WTC11 (cell line): Measurements from ENCODE around the gene INTU. TPM values are rescaled to one million over a fixed set of nuclear protein-coding genes. Genes with fewer than 3 reads are reported as not detected.

Experiments
- ATAC-seq: fragments of 200-7000 bp; cut with Tn5 transposase; 2 replicates; pipeline ENCODE4 v1.10.0; 2021; ENCODE audit warnings: mild to moderate bottlenecking, moderate library complexity
- CTCF ChIA-PET: fragments of 300-600 bp; sonication (Branson Sonifier 250); formaldehyde crosslinking; loops from one replicate; lab custom pipeline; 2021; ENCODE audit warnings: antibody characterized with exemption; lab: Charles Lee
- POLR2A ChIA-PET: fragments of 350-600 bp; sonication (Branson Sonifier 250); formaldehyde crosslinking; loops from one replicate; lab custom pipeline; 2021; ENCODE audit warnings: antibody characterized with exemption; lab: Charles Lee
- DNase-seq: peaks from one replicate; pipeline ENCODE4 v3.0.0; 2021; ENCODE audit warnings: low spot score
- H3K27ac Mint-ChIP-seq: 2 replicates; pipeline ENCODE4 v1.8.0; 2021; ENCODE audit warnings: mixed read lengths
- H3K27me3 Mint-ChIP-seq: 2 replicates; pipeline ENCODE4 v1.8.0; 2021; ENCODE audit warnings: low read depth, mild to moderate bottlenecking, moderate library complexity, mixed read lengths
- H3K36me3 Mint-ChIP-seq: 2 replicates; pipeline ENCODE4 v1.8.0; 2021; ENCODE audit warnings: mixed read lengths
- H3K4me1 Mint-ChIP-seq: 2 replicates; pipeline ENCODE4 v1.8.0; 2022; ENCODE audit warnings: mixed read lengths
- H3K4me3 Mint-ChIP-seq: 2 replicates; pipeline ENCODE4 v1.8.0; 2021; ENCODE audit warnings: mild to moderate bottlenecking, moderate library complexity, mixed read lengths
- H3K9me3 Mint-ChIP-seq: 2 replicates; pipeline ENCODE4 v1.8.0; 2021; ENCODE audit warnings: mixed read lengths
- ATF1 ChIP-seq: sonication (generic); formaldehyde crosslinking; IDR thresholded peaks from 2 replicates; pipeline ENCODE4 v1.8.1; 2023; ENCODE audit warnings: mild to moderate bottlenecking, moderate library complexity, missing genetic modification reagents
- GABPB1 ChIP-seq: sonication (generic); formaldehyde crosslinking; IDR thresholded peaks from 2 replicates; pipeline ENCODE4 v1.8.1; 2023; ENCODE audit warnings: mild to moderate bottlenecking, missing genetic modification reagents
- GTF2I ChIP-seq: fragments of 250-450 bp; sonication (Bioruptor Pico); conservative IDR thresholded peaks from 2 replicates; pipeline ENCODE4 v1.4.0; 2021; ENCODE audit warnings: mild to moderate bottlenecking
- NFE2L1 ChIP-seq: sonication (generic); formaldehyde crosslinking; IDR thresholded peaks from 2 replicates; pipeline ENCODE4 v1.8.1; 2023; ENCODE audit warnings: missing genetic modification reagents
- TEAD1 ChIP-seq: sonication (generic); formaldehyde crosslinking; IDR thresholded peaks from 2 replicates; pipeline ENCODE4 v1.8.0; 2022; ENCODE audit warnings: mild to moderate bottlenecking, missing genetic modification reagents
- total RNA-seq: library from RNA; stranded (reverse); gene quantifications from 3 replicates; pipeline ENCODE4 v1.2.3, GENCODE V29; 2021
- TF ChIP-seq, protein P1 (sequence below): sonication (generic); formaldehyde crosslinking; IDR thresholded peaks from 2 replicates; pipeline ENCODE4 v1.8.1; 2022; ENCODE audit warnings: low read depth, mild to moderate bottlenecking, moderate library complexity, missing genetic modification reagents, borderline replicate concordance
- TF ChIP-seq, protein P2 (sequence below): sonication (generic); formaldehyde crosslinking; IDR thresholded peaks from 2 replicates; pipeline ENCODE4 v1.8.1; 2023; ENCODE audit warnings: mild to moderate bottlenecking, missing genetic modification reagents
- TF ChIP-seq, protein P3 (sequence below): fragments of 250-450 bp; sonication (Bioruptor Pico); IDR thresholded peaks from 2 replicates; pipeline ENCODE4 v1.9.0; 2021; ENCODE audit warnings: mild to moderate bottlenecking
- TF ChIP-seq, protein P4 (sequence below): sonication (generic); formaldehyde crosslinking; IDR thresholded peaks from 2 replicates; pipeline ENCODE4 v1.8.1; 2023; ENCODE audit warnings: mild to moderate bottlenecking, missing genetic modification reagents
- TF ChIP-seq, protein P5 (sequence below): sonication (generic); formaldehyde crosslinking; IDR thresholded peaks from 2 replicates; pipeline ENCODE4 v1.8.0; 2023; ENCODE audit warnings: missing genetic modification reagents, mild to moderate bottlenecking, borderline replicate concordance
- TF ChIP-seq, protein P6 (sequence below): fragments of 200-600 bp; IDR thresholded peaks from 2 replicates; pipeline ENCODE4 v1.8.0; 2022; ENCODE audit warnings: antibody characterized with exemption
- TF ChIP-seq, protein P7 (sequence below): sonication (generic); formaldehyde crosslinking; IDR thresholded peaks from 2 replicates; pipeline ENCODE4 v1.8.0; 2023; ENCODE audit warnings: missing genetic modification reagents
- TF ChIP-seq, protein P8 (sequence below): sonication (generic); formaldehyde crosslinking; IDR thresholded peaks from 2 replicates; pipeline ENCODE4 v1.8.0; 2022; ENCODE audit warnings: missing genetic modification reagents
- TF ChIP-seq, protein P9 (sequence below): sonication (generic); formaldehyde crosslinking; conservative IDR thresholded peaks from 2 replicates; pipeline ENCODE4 v1.8.1; 2022; ENCODE audit warnings: mild to moderate bottlenecking, missing genetic modification reagents
- TF ChIP-seq, protein P10 (sequence below): sonication (generic); formaldehyde crosslinking; IDR thresholded peaks from 2 replicates; pipeline ENCODE4 v1.8.1; 2022; ENCODE audit warnings: missing genetic modification reagents, borderline replicate concordance

The INTU gene
- total RNA-seq, 1 experiment from 2014 or later, result 15.0 TPM

DNA sequence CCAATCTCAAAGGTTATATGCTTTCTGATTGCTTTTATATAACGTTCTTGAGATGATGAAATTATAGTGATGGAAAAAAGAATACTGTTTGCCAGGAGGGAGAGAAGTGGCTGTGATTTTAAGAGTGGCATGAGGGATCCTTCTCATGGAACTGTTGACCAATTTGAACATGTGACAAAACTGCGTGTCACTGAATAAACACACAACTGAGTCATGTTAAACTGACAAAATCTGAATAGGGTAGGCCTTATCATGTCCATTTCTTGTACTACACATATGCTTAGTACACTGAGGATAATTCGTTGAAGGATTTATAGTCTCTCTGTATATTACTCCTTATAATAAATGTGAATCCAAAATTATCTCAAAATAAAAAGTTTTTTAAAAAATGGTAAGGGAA is 127.1 kb downstream of the INTU start:
- Mint-ChIP-seq H3K4me1 (no peaks in the 10 kb centered on the region), H3K9me3 (peaks cover 21% of the 10 kb centered on the region), H3K27ac (no peak overlapping the region)
- POLR2A ChIA-PET, result no interaction called here
- CTCF ChIA-PET, result no interaction called here
- TF ChIP-seq, protein P1, sequence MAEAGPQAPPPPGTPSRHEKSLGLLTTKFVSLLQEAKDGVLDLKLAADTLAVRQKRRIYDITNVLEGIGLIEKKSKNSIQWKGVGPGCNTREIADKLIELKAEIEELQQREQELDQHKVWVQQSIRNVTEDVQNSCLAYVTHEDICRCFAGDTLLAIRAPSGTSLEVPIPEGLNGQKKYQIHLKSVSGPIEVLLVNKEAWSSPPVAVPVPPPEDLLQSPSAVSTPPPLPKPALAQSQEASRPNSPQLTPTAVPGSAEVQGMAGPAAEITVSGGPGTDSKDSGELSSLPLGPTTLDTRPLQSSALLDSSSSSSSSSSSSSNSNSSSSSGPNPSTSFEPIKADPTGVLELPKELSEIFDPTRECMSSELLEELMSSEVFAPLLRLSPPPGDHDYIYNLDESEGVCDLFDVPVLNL (CRISPR knock-in tag), result no peak
- TF ChIP-seq TEAD1, result no peak
- TF ChIP-seq ATF1 (CRISPR knock-in tag), result no peak
- no peak for TF ChIP-seq GTF2I (CRISPR knock-in tag)
- TF ChIP-seq, protein P2, sequence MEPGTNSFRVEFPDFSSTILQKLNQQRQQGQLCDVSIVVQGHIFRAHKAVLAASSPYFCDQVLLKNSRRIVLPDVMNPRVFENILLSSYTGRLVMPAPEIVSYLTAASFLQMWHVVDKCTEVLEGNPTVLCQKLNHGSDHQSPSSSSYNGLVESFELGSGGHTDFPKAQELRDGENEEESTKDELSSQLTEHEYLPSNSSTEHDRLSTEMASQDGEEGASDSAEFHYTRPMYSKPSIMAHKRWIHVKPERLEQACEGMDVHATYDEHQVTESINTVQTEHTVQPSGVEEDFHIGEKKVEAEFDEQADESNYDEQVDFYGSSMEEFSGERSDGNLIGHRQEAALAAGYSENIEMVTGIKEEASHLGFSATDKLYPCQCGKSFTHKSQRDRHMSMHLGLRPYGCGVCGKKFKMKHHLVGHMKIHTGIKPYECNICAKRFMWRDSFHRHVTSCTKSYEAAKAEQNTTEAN (CRISPR knock-in tag), result no peak
- TF ChIP-seq, all 79 proteins: peak for 0
- Mint-ChIP-seq H3K36me3 (no peaks in the 10 kb centered on the region), H3K27me3 (no peaks in the 10 kb centered on the region), H3K4me3 (no peak overlapping the region)
- ATAC-seq, result no peak
- DNase-seq, result no peak

DNA sequence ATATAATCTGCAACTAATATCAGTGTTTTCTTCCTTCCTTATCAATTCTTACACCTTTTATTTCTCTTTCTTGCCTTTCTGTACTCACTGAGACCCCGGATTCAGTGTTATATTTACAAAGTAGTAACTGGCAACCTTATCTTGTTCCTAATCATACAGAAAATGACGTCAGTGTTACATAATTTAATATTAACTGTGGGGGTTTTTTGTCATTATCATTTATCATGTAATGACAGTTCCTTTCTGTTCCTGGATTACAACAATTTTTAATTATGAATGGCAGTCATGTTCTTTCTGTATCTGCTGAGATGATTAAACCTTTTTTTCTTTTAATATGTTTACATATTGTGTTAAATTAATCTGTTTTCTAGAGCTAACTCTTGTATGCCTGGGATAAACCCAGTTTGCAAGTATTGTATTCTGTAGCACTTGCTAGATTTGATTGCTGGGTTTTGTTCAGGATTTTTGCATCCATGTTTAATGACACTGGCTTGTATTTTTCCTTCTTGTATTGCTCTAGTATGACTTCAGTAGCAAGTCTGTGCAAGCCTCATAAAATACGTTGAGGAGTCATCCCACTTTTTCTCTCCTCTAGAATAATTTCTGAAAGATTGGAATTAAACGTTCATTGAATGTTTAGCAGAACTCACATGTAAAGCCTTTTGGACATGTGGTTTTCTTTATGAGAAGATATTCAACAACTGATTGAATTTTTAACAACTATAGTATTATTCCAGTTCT is 138.9 kb downstream of the INTU start:
- H3K4me1 Mint-ChIP-seq, result peaks cover 2% of the 10 kb centered on the region; the same call in 1 of the 2 replicates
- POLR2A ChIA-PET, result no interaction called here
- H3K27ac Mint-ChIP-seq, result no peak overlapping the region
- DNase-seq, result no peak
- CTCF ChIA-PET, result no interaction called here
- H3K27me3 Mint-ChIP-seq, result no peaks in the 10 kb centered on the region
- H3K36me3 Mint-ChIP-seq, result no peaks in the 10 kb centered on the region
- no peaks in the 10 kb centered on the region for H3K9me3 Mint-ChIP-seq
- no peak overlapping the region for H3K4me3 Mint-ChIP-seq
- no peak for ATAC-seq
- TF ChIP-seq, protein P3, sequence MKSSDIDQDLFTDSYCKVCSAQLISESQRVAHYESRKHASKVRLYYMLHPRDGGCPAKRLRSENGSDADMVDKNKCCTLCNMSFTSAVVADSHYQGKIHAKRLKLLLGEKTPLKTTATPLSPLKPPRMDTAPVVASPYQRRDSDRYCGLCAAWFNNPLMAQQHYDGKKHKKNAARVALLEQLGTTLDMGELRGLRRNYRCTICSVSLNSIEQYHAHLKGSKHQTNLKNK (CRISPR knock-in tag), result no peak
- TF ChIP-seq, protein P4, sequence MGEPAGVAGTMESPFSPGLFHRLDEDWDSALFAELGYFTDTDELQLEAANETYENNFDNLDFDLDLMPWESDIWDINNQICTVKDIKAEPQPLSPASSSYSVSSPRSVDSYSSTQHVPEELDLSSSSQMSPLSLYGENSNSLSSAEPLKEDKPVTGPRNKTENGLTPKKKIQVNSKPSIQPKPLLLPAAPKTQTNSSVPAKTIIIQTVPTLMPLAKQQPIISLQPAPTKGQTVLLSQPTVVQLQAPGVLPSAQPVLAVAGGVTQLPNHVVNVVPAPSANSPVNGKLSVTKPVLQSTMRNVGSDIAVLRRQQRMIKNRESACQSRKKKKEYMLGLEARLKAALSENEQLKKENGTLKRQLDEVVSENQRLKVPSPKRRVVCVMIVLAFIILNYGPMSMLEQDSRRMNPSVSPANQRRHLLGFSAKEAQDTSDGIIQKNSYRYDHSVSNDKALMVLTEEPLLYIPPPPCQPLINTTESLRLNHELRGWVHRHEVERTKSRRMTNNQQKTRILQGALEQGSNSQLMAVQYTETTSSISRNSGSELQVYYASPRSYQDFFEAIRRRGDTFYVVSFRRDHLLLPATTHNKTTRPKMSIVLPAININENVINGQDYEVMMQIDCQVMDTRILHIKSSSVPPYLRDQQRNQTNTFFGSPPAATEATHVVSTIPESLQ (CRISPR knock-in tag), result no peak
- TF ChIP-seq GABPB1, result no peak
- TF ChIP-seq, protein P5, sequence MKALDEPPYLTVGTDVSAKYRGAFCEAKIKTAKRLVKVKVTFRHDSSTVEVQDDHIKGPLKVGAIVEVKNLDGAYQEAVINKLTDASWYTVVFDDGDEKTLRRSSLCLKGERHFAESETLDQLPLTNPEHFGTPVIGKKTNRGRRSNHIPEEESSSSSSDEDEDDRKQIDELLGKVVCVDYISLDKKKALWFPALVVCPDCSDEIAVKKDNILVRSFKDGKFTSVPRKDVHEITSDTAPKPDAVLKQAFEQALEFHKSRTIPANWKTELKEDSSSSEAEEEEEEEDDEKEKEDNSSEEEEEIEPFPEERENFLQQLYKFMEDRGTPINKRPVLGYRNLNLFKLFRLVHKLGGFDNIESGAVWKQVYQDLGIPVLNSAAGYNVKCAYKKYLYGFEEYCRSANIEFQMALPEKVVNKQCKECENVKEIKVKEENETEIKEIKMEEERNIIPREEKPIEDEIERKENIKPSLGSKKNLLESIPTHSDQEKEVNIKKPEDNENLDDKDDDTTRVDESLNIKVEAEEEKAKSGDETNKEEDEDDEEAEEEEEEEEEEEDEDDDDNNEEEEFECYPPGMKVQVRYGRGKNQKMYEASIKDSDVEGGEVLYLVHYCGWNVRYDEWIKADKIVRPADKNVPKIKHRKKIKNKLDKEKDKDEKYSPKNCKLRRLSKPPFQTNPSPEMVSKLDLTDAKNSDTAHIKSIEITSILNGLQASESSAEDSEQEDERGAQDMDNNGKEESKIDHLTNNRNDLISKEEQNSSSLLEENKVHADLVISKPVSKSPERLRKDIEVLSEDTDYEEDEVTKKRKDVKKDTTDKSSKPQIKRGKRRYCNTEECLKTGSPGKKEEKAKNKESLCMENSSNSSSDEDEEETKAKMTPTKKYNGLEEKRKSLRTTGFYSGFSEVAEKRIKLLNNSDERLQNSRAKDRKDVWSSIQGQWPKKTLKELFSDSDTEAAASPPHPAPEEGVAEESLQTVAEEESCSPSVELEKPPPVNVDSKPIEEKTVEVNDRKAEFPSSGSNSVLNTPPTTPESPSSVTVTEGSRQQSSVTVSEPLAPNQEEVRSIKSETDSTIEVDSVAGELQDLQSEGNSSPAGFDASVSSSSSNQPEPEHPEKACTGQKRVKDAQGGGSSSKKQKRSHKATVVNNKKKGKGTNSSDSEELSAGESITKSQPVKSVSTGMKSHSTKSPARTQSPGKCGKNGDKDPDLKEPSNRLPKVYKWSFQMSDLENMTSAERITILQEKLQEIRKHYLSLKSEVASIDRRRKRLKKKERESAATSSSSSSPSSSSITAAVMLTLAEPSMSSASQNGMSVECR (CRISPR knock-in tag), result no peak
- TF ChIP-seq NFE2L1 (CRISPR knock-in tag), result no peak
- TF ChIP-seq ATF1 (CRISPR knock-in tag), result no peak
- TF ChIP-seq, protein P6, sequence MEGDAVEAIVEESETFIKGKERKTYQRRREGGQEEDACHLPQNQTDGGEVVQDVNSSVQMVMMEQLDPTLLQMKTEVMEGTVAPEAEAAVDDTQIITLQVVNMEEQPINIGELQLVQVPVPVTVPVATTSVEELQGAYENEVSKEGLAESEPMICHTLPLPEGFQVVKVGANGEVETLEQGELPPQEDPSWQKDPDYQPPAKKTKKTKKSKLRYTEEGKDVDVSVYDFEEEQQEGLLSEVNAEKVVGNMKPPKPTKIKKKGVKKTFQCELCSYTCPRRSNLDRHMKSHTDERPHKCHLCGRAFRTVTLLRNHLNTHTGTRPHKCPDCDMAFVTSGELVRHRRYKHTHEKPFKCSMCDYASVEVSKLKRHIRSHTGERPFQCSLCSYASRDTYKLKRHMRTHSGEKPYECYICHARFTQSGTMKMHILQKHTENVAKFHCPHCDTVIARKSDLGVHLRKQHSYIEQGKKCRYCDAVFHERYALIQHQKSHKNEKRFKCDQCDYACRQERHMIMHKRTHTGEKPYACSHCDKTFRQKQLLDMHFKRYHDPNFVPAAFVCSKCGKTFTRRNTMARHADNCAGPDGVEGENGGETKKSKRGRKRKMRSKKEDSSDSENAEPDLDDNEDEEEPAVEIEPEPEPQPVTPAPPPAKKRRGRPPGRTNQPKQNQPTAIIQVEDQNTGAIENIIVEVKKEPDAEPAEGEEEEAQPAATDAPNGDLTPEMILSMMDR, result no peak
- TF ChIP-seq, protein P7, sequence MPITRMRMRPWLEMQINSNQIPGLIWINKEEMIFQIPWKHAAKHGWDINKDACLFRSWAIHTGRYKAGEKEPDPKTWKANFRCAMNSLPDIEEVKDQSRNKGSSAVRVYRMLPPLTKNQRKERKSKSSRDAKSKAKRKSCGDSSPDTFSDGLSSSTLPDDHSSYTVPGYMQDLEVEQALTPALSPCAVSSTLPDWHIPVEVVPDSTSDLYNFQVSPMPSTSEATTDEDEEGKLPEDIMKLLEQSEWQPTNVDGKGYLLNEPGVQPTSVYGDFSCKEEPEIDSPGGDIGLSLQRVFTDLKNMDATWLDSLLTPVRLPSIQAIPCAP, result no peak
- TF ChIP-seq, protein P8, sequence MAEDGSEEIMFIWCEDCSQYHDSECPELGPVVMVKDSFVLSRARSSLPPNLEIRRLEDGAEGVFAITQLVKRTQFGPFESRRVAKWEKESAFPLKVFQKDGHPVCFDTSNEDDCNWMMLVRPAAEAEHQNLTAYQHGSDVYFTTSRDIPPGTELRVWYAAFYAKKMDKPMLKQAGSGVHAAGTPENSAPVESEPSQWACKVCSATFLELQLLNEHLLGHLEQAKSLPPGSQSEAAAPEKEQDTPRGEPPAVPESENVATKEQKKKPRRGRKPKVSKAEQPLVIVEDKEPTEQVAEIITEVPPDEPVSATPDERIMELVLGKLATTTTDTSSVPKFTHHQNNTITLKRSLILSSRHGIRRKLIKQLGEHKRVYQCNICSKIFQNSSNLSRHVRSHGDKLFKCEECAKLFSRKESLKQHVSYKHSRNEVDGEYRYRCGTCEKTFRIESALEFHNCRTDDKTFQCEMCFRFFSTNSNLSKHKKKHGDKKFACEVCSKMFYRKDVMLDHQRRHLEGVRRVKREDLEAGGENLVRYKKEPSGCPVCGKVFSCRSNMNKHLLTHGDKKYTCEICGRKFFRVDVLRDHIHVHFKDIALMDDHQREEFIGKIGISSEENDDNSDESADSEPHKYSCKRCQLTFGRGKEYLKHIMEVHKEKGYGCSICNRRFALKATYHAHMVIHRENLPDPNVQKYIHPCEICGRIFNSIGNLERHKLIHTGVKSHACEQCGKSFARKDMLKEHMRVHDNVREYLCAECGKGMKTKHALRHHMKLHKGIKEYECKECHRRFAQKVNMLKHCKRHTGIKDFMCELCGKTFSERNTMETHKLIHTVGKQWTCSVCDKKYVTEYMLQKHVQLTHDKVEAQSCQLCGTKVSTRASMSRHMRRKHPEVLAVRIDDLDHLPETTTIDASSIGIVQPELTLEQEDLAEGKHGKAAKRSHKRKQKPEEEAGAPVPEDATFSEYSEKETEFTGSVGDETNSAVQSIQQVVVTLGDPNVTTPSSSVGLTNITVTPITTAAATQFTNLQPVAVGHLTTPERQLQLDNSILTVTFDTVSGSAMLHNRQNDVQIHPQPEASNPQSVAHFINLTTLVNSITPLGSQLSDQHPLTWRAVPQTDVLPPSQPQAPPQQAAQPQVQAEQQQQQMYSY (CRISPR knock-in tag), result no peak
- TF ChIP-seq, protein P9, sequence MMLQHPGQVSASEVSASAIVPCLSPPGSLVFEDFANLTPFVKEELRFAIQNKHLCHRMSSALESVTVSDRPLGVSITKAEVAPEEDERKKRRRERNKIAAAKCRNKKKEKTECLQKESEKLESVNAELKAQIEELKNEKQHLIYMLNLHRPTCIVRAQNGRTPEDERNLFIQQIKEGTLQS, result no peak
- TF ChIP-seq, protein P10, sequence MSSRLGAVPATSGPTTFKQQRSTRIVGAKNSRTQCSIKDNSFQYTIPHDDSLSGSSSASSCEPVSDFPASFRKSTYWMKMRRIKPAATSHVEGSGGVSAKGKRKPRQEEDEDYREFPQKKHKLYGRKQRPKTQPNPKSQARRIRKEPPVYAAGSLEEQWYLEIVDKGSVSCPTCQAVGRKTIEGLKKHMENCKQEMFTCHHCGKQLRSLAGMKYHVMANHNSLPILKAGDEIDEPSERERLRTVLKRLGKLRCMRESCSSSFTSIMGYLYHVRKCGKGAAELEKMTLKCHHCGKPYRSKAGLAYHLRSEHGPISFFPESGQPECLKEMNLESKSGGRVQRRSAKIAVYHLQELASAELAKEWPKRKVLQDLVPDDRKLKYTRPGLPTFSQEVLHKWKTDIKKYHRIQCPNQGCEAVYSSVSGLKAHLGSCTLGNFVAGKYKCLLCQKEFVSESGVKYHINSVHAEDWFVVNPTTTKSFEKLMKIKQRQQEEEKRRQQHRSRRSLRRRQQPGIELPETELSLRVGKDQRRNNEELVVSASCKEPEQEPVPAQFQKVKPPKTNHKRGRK (CRISPR knock-in tag), result no peak
